GM11168 (cell line): ENCODE measurements around the gene MOGAT3.

ENCODE experiments used
- in situ Hi-C: fragments of 300-500 bp; cut with MboI; formaldehyde crosslinking; loops from one replicate; pipeline ENCODE4 v1.12.0; 2022; ENCODE audit warnings: low sequenced_read_pairs; ENCODE audit not compliant: unreplicated experiment

MOGAT3 gene

DNA sequence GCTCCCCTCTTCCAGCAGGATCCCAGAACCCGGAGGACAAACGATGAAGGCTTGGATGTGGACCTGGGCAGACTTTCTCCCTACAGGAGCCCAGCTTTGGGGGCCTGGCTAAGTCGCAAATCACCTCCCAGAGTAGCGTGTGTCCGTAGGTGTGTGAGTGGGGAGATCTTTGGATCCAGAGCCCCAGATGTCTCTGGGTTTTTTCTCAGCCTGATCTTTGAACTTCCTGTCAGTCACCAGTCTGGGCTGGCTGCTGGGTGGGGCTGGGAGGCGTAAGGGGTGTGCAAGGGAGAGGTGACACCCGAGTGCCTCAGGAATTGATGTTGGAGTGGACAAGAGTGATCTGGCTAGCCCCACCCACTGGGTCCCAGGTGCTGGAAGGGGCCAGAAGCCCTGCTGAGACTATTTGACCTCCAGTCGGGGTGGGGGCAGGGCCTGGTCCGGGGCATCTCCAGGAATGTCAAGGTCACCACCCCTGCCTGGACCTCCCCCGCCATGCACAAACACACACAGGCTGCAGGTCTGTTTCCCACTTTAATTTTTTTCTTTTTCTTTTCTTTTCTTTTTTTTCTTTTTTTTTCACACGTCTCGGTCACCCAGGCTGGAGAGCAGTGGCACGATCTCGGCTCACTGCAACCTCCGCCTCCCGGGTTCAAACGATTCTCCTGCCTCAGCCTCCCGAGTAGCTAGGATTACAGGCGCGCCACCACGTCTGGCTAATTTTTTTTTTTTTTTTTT, at the start of gene MOGAT3:
TSS of gene MOGAT3 (minus strand) at position 175 of the 738 bp plus-strand sequence. CDS start 182 bp downstream, outside the sequence.
- in situ Hi-C loops: no loop called here

- in situ Hi-C loops: no loop called here
These were observed 49.5 kb upstream of the MOGAT3 start for GRCh38 chr7:101250324-101250723.

- in situ Hi-C loops: no loop called here
These were observed 47.4 kb upstream of the MOGAT3 start for GRCh38 chr7:101248276-101248675.

- in situ Hi-C loops: no loop called here
These were observed 44.4 kb upstream of the MOGAT3 start for GRCh38 chr7:101245147-101245668.

GRCh38 chr7:101244375-101245146, 43.7 kb upstream of the MOGAT3 start, which contains the start of gene FIS1:
TSS of gene FIS1 (minus strand) at chr7:101245081. CDS start at chr7:101245004, 77 bp downstream.
- in situ Hi-C loops: no loop called here

DNA sequence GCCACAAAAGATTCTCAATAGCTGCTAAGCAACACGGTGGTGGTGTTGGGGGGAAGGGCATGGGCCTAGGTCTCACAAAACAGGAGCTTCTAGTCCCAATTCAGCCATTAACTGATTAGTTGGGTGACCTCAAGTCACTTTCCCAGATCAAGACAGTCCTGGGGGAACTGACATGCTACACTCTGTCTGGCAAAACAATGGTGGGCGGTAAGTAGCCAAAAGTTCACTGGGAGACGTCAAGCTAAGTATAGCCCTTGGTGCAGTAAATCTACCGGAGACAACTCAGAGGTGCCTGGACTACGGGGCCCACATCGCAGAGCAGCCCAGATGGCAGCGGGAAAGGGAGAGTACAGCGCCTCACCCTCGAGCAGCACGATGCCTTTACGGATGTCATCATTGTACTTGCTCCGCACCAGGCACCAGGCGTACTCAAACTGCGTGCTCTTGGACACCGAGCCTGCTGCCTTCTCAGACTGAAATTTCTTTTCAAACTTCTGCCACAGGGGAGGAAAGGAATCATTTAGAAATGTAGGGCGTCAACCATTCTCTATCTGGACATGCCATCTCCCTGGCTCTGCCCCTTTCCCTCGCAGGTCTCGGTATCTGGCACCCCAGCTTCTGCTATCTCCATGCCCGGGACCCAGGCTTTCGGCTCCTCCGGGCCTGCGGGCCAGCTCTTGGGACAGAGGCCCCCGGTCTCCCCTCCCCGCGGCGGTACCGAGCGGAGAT, 43.0 kb upstream of the MOGAT3 start:
- in situ Hi-C loops: no loop called here

GRCh38 chr7:101241443-101242349, 40.9 kb upstream of the MOGAT3 start:
- in situ Hi-C loops: no loop called here

DNA sequence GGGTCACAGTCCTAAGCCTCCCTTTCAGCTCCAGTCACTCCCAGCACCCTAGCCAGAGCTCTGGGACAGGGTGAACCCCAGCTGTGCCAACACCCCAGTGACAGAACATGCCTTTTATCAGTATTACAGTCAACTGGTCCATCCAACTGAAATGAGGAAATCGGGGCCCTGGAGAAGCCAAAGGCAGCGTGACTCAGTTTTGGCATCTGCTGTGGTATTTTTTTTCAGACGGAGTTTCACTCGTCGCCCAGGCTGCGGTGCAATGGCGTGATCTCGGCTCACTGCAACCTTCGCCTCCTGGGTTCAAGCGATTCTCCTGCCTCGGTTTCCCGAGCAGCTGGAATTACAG, 40.2 kb upstream of the MOGAT3 start:
- in situ Hi-C loops: no loop called here

GRCh38 chr7:101240226-101241014, 39.6 kb upstream of the MOGAT3 start:
- in situ Hi-C loops: no loop called here

- in situ Hi-C loops: no loop called here
These were observed 39.0 kb upstream of the MOGAT3 start for GRCh38 chr7:101239951-101240220.

- in situ Hi-C loops: no loop called here
These were observed 38.5 kb upstream of the MOGAT3 start for GRCh38 chr7:101239191-101239950.

DNA sequence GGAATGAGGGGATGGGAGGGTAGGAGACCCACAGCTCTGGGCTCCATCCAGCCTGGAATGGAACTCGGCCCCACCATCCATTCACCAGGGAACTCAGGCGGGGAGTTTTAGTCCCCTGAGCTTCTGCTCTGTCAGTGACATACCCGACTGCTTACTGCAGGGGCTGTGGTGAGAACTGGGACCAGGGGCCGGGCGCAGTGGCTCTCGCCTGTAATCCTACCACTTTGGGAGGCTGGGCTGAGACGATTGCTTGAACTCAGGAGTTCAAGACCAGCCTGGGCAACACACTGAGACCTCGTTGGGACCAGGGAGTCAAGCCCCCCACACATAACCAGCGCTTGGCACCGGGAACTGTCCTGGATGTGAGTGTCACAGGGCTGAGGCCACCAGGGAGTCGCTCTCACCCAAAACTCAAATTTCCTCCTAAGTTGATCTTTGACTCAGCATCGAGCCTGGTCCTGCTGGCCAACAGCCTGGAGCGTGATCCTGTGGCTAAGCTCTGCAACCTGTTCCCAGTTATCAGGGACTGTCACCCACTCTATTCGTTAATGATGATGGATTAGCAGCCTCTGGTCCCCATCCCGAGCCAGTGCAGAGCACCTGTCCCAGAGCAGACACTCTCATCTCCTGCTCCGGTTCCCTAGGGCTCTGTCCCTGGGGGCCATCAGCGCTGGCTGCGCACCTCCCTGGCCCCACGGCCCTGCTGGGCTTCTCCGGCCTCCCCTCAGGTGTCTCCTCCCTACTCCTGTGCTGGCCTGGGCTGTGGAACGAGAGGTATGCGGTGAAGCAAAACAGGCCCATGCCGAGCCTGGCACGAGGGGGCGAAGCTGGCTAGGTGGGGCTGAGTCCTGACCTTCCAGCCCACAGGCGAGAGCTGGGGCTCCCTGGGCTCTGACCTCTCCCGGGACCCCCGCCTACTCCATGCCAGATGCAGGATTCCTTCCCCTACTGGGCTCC, 37.7 kb upstream of the MOGAT3 start:
- in situ Hi-C loops: no loop called here

- in situ Hi-C loops: no loop called here
These were observed 36.6 kb upstream of the MOGAT3 start, which contains the start of gene CLDN15 for GRCh38 chr7:101237206-101238067. TSS of gene CLDN15 (minus strand) at chr7:101237802. CDS start at chr7:101237581, 221 bp downstream.

DNA sequence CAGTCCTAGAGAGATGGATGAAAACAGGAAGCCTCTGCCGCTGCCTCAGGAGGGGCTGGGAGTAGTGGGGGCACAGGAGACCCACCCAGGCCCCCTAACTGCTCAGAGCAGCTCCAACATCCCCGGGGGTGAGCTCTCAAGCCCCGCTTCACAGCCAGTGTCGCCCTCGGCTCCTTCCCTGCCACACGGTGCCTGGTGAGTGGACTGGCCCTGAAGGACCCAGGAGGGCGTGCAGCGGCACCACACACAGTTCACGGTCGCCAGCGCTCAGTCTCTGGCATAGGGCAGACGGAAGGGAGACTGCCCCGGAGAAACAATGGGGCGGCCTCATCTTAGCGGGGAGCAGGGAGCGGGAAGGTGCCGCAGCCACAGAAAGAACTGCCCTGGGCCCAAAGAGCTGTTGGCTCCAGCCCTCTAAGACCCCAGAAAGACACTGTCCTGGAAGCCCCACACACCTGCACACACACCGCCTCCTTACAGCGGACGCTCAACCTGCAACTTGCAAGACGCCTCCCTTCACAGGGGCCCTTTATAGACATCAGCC, 35.5 kb upstream of the MOGAT3 start:
- in situ Hi-C loops: no loop called here

GRCh38 chr7:101235522-101235921, 34.7 kb upstream of the MOGAT3 start:
- in situ Hi-C loops: no loop called here

DNA sequence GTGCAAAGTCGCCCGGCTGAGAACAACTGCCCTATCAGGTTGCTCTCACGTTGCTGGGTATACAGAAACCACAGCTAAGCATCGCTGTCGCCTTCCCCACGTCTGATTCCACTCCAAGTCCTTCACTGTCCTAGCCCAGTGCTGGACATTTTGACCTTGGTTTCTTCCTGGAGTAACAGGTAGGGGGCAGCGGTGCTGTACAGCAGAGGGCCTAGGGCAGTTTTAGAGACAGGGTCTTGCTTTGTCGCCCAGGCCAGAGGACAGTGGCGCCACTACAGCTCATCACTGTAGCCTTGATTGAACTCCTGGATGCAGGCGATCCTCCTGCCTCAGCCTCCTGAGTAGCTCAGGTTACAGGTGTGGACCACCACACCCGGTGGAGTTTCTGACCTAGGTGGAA, 34.2 kb upstream of the MOGAT3 start:
- in situ Hi-C loops: no loop called here
